K562 (cell line): ENCODE results near the gene TLX2. TPM values are rescaled to one million over a fixed set of nuclear protein-coding genes. Genes with fewer than 3 reads are reported as not detected.

Experiments
- TFAM ChIP-seq: fragments of 250-450 bp; sonication (Bioruptor Pico); conservative IDR thresholded peaks from 2 replicates; pipeline ENCODE4 v1.5.0; 2021; ENCODE audit warnings: mild to moderate bottlenecking, moderate library complexity
- ZNF717 ChIP-seq: fragments of 250-450 bp; sonication (Bioruptor Pico); IDR thresholded peaks from 2 replicates; pipeline ENCODE4 v1.5.0; 2021
- polyA plus RNA-seq, 8 experiments: library from polyadenylated mRNA; depleted of rRNA in 4 of 8; stranded (reverse) in 5 of 8; unstranded in 3 of 8; fragments of >200 nt; fragmentation: Nextera tagmentation in 2 of 8; fragmentation: Illumina TruSeq in 1 of 8; extraction: Ambion mirVana in 2 of 8; extraction: Trizol in 1 of 8; gene quantifications; 2 replicates each; pipeline versions ENCODE4 v1.2.1 to v1.2.3, GENCODE V29; 2011 to 2014; ENCODE audit warnings: inconsistent platforms in 1 of 8, missing spikeins in 1 of 8
- total RNA-seq, 7 experiments: library from RNA; depleted of rRNA in 6 of 7; stranded (reverse); fragments of >200 nt in 6 of 7; fragmentation: Illumina TruSeq in 2 of 7; extraction: Trizol in 2 of 7; gene quantifications; 2 replicates each; pipeline versions ENCODE4 v1.2.1 to v1.2.3, GENCODE V29; 2011 to 2021; ENCODE audit warnings: low replicate concordance in 1 of 7
- TF ChIP-seq, protein P1 (sequence below): fragments of 450-650 bp; IDR thresholded peaks from 2 replicates; pipeline ENCODE4 v1.6.1; 2016; ENCODE audit warnings: mild to moderate bottlenecking, moderate library complexity
- TF ChIP-seq, protein P2 (sequence below), 3 experiments: IDR thresholded peaks in 2 of 3; conservative IDR thresholded peaks in 1 of 3; 2 replicates each; pipeline ENCODE4 v1.5.1; 2011 to 2012; ENCODE audit warnings: low read length in 3 of 3, mild to moderate bottlenecking in 3 of 3, control low read depth in 2 of 3, improper control_type of control experiment in 1 of 3, inconsistent platforms in 1 of 3, low read depth in 1 of 3, mixed read lengths in 1 of 3, moderate library complexity in 1 of 3; ENCODE audit not compliant: insufficient read depth in 2 of 3
- TF ChIP-seq, protein P3 (sequence below): IDR thresholded peaks from 2 replicates; pipeline ENCODE4 v1.6.1; 2012; ENCODE audit warnings: low read depth, low read length, improper control_type of control experiment, borderline replicate concordance
- TF ChIP-seq, protein P4 (sequence below), 2 experiments: IDR thresholded peaks; 2 replicates each; pipeline ENCODE4 v1.6.1; 2011; ENCODE audit warnings: borderline replicate concordance in 1 of 2, control low read depth in 1 of 2, low read depth in 1 of 2, low read length in 1 of 2, mild to moderate bottlenecking in 1 of 2, mixed read lengths in 1 of 2, moderate library complexity in 1 of 2; ENCODE audit not compliant: insufficient read depth in 1 of 2, insufficient read length in 1 of 2, poor library complexity in 1 of 2, severe bottlenecking in 1 of 2; ENCODE audit errors: extremely low read depth in 1 of 2
- TF ChIP-seq, protein P5 (sequence below): fragments of 450-650 bp; IDR thresholded peaks from 2 replicates; pipeline ENCODE4 v1.6.1; 2016; ENCODE audit warnings: missing biosample characterization, missing genetic modification characterization

TLX2 gene
- total and polyA plus RNA-seq, 9 of the 15 experiments (the other 6 are each of a cell fraction or from before 2014, with no cell fraction given), result not detected

DNA sequence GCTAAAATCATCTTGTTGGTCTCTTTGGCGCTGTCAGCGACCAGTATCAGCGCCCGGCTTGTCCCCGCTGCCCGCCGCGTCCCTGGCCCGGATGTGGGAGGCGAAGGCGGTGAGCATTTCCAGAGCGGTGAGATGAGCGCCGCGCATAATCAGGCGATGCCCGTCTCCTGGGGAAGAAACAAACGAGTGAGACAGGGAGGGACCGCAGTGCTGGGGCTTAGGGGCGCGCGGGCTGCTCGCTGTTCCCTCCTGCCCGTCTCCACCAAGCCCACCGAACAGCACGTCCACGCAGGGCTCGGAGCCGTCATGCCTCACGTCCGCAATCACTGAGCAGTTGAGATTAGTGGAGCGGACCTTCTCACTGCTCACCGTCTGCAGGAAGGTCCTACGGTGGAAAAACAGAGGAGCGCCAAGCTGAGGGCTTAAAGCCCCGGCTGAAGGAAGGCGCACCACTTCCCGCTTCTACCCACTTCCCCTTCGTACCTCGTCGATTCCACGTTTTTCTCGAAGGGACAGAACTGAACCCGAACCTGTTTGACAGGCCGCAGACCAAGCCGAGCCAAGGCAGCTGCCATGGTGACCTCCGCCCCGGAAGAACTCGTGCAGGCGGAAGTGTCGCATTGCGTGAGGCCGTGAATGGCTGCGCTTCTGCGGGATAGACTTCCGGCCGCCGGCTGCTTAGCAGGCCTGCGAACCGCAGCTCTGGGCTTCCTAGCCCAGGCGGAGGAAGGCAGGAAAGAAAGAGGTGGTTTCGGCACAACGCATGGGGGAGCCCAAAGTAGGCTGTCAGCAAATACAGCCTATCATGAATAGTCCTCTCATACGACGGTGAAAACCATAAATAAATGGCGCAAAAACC lies 41.9 kb upstream of the TLX2 start, which contains the start of gene MRPL53 (continued):
- TF ChIP-seq, protein P1, sequence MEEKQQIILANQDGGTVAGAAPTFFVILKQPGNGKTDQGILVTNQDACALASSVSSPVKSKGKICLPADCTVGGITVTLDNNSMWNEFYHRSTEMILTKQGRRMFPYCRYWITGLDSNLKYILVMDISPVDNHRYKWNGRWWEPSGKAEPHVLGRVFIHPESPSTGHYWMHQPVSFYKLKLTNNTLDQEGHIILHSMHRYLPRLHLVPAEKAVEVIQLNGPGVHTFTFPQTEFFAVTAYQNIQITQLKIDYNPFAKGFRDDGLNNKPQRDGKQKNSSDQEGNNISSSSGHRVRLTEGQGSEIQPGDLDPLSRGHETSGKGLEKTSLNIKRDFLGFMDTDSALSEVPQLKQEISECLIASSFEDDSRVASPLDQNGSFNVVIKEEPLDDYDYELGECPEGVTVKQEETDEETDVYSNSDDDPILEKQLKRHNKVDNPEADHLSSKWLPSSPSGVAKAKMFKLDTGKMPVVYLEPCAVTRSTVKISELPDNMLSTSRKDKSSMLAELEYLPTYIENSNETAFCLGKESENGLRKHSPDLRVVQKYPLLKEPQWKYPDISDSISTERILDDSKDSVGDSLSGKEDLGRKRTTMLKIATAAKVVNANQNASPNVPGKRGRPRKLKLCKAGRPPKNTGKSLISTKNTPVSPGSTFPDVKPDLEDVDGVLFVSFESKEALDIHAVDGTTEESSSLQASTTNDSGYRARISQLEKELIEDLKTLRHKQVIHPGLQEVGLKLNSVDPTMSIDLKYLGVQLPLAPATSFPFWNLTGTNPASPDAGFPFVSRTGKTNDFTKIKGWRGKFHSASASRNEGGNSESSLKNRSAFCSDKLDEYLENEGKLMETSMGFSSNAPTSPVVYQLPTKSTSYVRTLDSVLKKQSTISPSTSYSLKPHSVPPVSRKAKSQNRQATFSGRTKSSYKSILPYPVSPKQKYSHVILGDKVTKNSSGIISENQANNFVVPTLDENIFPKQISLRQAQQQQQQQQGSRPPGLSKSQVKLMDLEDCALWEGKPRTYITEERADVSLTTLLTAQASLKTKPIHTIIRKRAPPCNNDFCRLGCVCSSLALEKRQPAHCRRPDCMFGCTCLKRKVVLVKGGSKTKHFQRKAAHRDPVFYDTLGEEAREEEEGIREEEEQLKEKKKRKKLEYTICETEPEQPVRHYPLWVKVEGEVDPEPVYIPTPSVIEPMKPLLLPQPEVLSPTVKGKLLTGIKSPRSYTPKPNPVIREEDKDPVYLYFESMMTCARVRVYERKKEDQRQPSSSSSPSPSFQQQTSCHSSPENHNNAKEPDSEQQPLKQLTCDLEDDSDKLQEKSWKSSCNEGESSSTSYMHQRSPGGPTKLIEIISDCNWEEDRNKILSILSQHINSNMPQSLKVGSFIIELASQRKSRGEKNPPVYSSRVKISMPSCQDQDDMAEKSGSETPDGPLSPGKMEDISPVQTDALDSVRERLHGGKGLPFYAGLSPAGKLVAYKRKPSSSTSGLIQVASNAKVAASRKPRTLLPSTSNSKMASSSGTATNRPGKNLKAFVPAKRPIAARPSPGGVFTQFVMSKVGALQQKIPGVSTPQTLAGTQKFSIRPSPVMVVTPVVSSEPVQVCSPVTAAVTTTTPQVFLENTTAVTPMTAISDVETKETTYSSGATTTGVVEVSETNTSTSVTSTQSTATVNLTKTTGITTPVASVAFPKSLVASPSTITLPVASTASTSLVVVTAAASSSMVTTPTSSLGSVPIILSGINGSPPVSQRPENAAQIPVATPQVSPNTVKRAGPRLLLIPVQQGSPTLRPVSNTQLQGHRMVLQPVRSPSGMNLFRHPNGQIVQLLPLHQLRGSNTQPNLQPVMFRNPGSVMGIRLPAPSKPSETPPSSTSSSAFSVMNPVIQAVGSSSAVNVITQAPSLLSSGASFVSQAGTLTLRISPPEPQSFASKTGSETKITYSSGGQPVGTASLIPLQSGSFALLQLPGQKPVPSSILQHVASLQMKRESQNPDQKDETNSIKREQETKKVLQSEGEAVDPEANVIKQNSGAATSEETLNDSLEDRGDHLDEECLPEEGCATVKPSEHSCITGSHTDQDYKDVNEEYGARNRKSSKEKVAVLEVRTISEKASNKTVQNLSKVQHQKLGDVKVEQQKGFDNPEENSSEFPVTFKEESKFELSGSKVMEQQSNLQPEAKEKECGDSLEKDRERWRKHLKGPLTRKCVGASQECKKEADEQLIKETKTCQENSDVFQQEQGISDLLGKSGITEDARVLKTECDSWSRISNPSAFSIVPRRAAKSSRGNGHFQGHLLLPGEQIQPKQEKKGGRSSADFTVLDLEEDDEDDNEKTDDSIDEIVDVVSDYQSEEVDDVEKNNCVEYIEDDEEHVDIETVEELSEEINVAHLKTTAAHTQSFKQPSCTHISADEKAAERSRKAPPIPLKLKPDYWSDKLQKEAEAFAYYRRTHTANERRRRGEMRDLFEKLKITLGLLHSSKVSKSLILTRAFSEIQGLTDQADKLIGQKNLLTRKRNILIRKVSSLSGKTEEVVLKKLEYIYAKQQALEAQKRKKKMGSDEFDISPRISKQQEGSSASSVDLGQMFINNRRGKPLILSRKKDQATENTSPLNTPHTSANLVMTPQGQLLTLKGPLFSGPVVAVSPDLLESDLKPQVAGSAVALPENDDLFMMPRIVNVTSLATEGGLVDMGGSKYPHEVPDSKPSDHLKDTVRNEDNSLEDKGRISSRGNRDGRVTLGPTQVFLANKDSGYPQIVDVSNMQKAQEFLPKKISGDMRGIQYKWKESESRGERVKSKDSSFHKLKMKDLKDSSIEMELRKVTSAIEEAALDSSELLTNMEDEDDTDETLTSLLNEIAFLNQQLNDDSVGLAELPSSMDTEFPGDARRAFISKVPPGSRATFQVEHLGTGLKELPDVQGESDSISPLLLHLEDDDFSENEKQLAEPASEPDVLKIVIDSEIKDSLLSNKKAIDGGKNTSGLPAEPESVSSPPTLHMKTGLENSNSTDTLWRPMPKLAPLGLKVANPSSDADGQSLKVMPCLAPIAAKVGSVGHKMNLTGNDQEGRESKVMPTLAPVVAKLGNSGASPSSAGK, result peak; percentile 56; the same call in 1 of the 2 replicates
- TF ChIP-seq, protein P2, sequence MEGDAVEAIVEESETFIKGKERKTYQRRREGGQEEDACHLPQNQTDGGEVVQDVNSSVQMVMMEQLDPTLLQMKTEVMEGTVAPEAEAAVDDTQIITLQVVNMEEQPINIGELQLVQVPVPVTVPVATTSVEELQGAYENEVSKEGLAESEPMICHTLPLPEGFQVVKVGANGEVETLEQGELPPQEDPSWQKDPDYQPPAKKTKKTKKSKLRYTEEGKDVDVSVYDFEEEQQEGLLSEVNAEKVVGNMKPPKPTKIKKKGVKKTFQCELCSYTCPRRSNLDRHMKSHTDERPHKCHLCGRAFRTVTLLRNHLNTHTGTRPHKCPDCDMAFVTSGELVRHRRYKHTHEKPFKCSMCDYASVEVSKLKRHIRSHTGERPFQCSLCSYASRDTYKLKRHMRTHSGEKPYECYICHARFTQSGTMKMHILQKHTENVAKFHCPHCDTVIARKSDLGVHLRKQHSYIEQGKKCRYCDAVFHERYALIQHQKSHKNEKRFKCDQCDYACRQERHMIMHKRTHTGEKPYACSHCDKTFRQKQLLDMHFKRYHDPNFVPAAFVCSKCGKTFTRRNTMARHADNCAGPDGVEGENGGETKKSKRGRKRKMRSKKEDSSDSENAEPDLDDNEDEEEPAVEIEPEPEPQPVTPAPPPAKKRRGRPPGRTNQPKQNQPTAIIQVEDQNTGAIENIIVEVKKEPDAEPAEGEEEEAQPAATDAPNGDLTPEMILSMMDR (IDR thresholded peaks at IDR 0.05 in 2 of 3, conservative IDR thresholded peaks at IDR 0.05 in 1 of 3; ENCODE audit: insufficient read depth in 2 of 3, low read depth in 1 of 3, low read length in 3 of 3), result peak in 1 of 3 experiments; percentile 11; a peak in 2 of 6 replicates
- TF ChIP-seq, protein P3, sequence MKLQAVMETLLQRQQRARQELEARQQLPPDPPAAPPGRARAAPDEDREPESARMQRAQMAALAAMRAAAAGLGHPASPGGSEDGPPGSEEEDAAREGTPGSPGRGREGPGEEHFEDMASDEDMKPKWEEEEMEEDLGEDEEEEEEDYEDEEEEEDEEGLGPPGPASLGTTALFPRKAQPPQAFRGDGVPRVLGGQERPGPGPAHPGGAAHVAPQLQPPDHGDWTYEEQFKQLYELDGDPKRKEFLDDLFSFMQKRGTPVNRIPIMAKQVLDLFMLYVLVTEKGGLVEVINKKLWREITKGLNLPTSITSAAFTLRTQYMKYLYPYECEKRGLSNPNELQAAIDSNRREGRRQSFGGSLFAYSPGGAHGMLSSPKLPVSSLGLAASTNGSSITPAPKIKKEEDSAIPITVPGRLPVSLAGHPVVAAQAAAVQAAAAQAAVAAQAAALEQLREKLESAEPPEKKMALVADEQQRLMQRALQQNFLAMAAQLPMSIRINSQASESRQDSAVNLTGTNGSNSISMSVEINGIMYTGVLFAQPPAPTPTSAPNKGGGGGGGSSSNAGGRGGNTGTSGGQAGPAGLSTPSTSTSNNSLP, result no peak
- TF ChIP-seq, protein P4, sequence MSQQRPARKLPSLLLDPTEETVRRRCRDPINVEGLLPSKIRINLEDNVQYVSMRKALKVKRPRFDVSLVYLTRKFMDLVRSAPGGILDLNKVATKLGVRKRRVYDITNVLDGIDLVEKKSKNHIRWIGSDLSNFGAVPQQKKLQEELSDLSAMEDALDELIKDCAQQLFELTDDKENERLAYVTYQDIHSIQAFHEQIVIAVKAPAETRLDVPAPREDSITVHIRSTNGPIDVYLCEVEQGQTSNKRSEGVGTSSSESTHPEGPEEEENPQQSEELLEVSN (IDR thresholded peaks at IDR 0.05; ENCODE audit: borderline replicate concordance in 1 of 2, extremely low read depth in 1 of 2, insufficient read depth in 1 of 2, insufficient read length in 1 of 2, low read depth in 1 of 2, low read length in 1 of 2, poor library complexity in 1 of 2, severe bottlenecking in 1 of 2), result peak; percentile 47 to 51
- TF ChIP-seq TFAM, result no peak
- no peak for TF ChIP-seq ZNF717 (CRISPR knock-in tag)
- TF ChIP-seq, protein P5, sequence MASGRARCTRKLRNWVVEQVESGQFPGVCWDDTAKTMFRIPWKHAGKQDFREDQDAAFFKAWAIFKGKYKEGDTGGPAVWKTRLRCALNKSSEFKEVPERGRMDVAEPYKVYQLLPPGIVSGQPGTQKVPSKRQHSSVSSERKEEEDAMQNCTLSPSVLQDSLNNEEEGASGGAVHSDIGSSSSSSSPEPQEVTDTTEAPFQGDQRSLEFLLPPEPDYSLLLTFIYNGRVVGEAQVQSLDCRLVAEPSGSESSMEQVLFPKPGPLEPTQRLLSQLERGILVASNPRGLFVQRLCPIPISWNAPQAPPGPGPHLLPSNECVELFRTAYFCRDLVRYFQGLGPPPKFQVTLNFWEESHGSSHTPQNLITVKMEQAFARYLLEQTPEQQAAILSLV (tag), result no peak
